ENCODE data around the gene FAM89A.
"Not testable (repeated sequence)": the region's sequence is repeated elsewhere in the genome, so short reads cannot be mapped to it uniquely, and the experiment has no call there.

Gene FAM89A

DNA sequence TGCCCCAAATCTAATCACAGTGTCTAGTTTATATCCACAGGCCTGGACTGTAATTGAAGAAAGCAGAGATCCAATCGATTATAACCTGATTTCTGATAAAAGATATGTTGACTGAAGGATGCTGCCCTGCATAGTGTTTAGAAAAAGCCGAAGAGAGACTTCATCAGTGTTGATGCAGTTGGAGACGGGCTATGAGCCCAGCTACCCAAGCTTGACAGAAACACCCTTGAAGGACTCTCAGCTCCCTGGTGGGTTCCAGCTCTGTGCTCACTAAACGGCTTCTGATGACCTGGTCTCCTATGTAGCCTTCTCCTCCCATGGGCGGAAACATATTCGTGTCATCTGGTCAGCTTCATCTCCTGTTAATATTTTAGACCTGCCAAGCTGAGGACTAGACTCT, 10.2 kb downstream of the FAM89A start:
- no peak overlapping the region for H3K27ac ChIP-seq (ENCODE audit: low read depth, low read length)
- no peaks in the 10 kb centered on the region for H3K9me2 ChIP-seq (replicated peaks; ENCODE audit: control insufficient read depth, low read length)
- no peaks in the 10 kb centered on the region for H3K4me1 ChIP-seq (ENCODE audit: control insufficient read depth, low read length)
- H3F3A ChIP-seq (ENCODE audit: control insufficient read depth, insufficient read depth), result no peaks in the 10 kb centered on the region
- TF ChIP-seq, protein P1, sequence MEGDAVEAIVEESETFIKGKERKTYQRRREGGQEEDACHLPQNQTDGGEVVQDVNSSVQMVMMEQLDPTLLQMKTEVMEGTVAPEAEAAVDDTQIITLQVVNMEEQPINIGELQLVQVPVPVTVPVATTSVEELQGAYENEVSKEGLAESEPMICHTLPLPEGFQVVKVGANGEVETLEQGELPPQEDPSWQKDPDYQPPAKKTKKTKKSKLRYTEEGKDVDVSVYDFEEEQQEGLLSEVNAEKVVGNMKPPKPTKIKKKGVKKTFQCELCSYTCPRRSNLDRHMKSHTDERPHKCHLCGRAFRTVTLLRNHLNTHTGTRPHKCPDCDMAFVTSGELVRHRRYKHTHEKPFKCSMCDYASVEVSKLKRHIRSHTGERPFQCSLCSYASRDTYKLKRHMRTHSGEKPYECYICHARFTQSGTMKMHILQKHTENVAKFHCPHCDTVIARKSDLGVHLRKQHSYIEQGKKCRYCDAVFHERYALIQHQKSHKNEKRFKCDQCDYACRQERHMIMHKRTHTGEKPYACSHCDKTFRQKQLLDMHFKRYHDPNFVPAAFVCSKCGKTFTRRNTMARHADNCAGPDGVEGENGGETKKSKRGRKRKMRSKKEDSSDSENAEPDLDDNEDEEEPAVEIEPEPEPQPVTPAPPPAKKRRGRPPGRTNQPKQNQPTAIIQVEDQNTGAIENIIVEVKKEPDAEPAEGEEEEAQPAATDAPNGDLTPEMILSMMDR (IDR thresholded peaks at IDR 0.05; ENCODE audit: low read depth, low read length, poor library complexity, severe bottlenecking), result no peak
- no peak for TF ChIP-seq EZH2phosphoT487 (IDR thresholded peaks at IDR 0.05; ENCODE audit: borderline replicate concordance, low read length)
- no peak overlapping the region for H3K4me2 ChIP-seq (ENCODE audit: low read length)
- H4K20me1 ChIP-seq (ENCODE audit: control insufficient read depth, insufficient read depth, low read depth, low read length), result no peaks in the 10 kb centered on the region; the same call in 1 of the 2 replicates
- H3K79me2 ChIP-seq (ENCODE audit: control insufficient read depth, low read length), result peaks cover 10% of the 10 kb centered on the region
- no peaks in the 10 kb centered on the region for H3K36me3 ChIP-seq (ENCODE audit: control insufficient read depth, low read length)
- no peaks in the 10 kb centered on the region for H3K27me3 ChIP-seq (ENCODE audit: control insufficient read depth, low read length)
- H3K9me3 ChIP-seq (ENCODE audit: control insufficient read depth, insufficient read depth, low read length), result no peaks in the 10 kb centered on the region
- H3K4me3 ChIP-seq (ENCODE audit: low read length), result no peak overlapping the region

DNA sequence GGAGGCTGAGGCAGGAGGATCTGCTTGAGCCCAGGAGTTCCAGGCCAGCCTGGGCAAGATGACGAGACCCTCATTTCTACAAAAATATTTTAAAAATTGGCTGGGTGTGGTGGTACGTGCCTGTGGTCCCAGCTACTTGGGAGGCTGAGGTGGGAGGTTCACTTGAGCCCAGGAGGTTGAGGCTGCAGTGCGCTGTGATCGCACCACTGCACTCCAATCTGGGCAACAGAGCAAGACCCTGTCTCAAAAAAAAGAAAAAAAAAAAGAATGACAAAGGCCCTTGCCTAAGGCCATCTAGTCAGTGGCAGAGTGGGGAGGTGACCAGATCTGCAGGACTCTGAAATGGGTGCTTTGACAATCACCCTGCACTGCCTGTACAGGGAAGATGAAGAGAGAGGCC, 10.8 kb downstream of the FAM89A start:
- not testable (repeated sequence) for H3K9me3 ChIP-seq (ENCODE audit: control insufficient read depth, insufficient read depth, low read length); H3K36me3 ChIP-seq (ENCODE audit: control insufficient read depth, low read length); H3K79me2 ChIP-seq (ENCODE audit: control insufficient read depth, low read length); H3K27me3 ChIP-seq (ENCODE audit: control insufficient read depth, low read length); H3K4me1 ChIP-seq (ENCODE audit: control insufficient read depth, low read length); H3K4me2 ChIP-seq (ENCODE audit: low read length); H3K4me3 ChIP-seq (ENCODE audit: low read length); H3F3A ChIP-seq (ENCODE audit: control insufficient read depth, insufficient read depth); H3K27ac ChIP-seq (ENCODE audit: low read depth, low read length); H3K9me2 ChIP-seq (replicated peaks; ENCODE audit: control insufficient read depth, low read length); H4K20me1 ChIP-seq (ENCODE audit: control insufficient read depth, insufficient read depth, low read depth, low read length)

DNA sequence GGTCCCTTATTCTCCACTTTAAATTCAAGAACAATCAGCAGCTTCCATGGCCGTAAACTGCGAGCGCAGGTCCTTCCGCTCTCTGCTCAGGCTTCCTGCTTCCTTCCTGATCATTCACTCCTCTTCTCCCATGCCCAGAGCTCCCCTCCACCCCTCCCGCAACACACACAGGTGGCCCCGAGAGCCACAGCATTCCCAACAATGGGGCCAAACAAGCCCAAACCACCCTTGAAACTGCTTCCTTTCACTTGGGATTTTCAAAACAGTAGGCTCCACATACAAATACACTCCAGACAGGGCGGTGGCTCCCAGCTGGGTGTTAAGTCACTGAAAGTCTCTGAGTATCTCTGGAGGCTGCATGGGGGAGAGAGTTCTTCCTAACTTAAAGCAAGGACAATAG, 11.4 kb downstream of the FAM89A start:
- no peak overlapping the region for H3K4me2 ChIP-seq (ENCODE audit: low read length)
- H4K20me1 ChIP-seq (ENCODE audit: control insufficient read depth, insufficient read depth, low read depth, low read length), result no peaks in the 10 kb centered on the region; the same call in 1 of the 2 replicates
- no peak overlapping the region for H3K27ac ChIP-seq (ENCODE audit: low read depth, low read length)
- no peaks in the 10 kb centered on the region for H3F3A ChIP-seq (ENCODE audit: control insufficient read depth, insufficient read depth)
- peaks cover 9% of the 10 kb centered on the region for H3K79me2 ChIP-seq (ENCODE audit: control insufficient read depth, low read length)
- no peaks in the 10 kb centered on the region for H3K9me3 ChIP-seq (ENCODE audit: control insufficient read depth, insufficient read depth, low read length)
- TF ChIP-seq, protein P1 (IDR thresholded peaks at IDR 0.05; ENCODE audit: low read depth, low read length, poor library complexity, severe bottlenecking), result no peak
- TF ChIP-seq EZH2phosphoT487 (IDR thresholded peaks at IDR 0.05; ENCODE audit: borderline replicate concordance, low read length), result no peak
- H3K4me3 ChIP-seq (ENCODE audit: low read length), result no peak overlapping the region
- no peaks in the 10 kb centered on the region for H3K27me3 ChIP-seq (ENCODE audit: control insufficient read depth, low read length)
- no peaks in the 10 kb centered on the region for H3K4me1 ChIP-seq (ENCODE audit: control insufficient read depth, low read length)
- no peaks in the 10 kb centered on the region for H3K36me3 ChIP-seq (ENCODE audit: control insufficient read depth, low read length)
- H3K9me2 ChIP-seq (replicated peaks; ENCODE audit: control insufficient read depth, low read length), result no peaks in the 10 kb centered on the region

DNA sequence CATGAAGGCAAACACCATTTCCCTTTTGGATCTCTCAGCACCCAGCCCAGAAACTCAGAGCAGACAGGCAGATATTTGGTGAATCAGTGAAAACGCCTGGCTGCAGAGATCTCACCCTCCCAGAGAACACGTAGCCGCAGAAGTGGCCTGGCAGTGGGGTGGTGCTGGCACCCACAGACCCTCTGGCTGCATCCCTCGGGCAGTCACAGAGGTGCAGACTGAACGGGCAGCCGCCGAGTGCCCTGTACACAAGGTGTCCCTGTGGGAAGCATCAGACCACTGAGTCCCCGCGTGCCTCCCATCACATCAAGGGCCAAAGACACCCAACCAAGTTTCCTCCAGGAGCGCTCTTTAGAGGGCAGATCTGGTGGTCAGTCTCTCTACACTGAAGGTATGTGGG, 12.1 kb downstream of the FAM89A start:
- Histone ChIP-seq H3K4me2 (ENCODE audit: low read length) (no peak overlapping the region), H3K79me2 (ENCODE audit: control insufficient read depth, low read length) (peaks cover 6% of the 10 kb centered on the region), H3K9me2 (replicated peaks; ENCODE audit: control insufficient read depth, low read length) (no peaks in the 10 kb centered on the region), H3K27me3 (ENCODE audit: control insufficient read depth, low read length) (no peaks in the 10 kb centered on the region), H4K20me1 (ENCODE audit: control insufficient read depth, insufficient read depth, low read depth, low read length) (no peaks in the 10 kb centered on the region; the same call in 1 of the 2 replicates), H3K4me1 (ENCODE audit: control insufficient read depth, low read length) (no peaks in the 10 kb centered on the region), H3F3A (ENCODE audit: control insufficient read depth, insufficient read depth) (no peaks in the 10 kb centered on the region), H3K4me3 (ENCODE audit: low read length) (no peak overlapping the region), H3K27ac (ENCODE audit: low read depth, low read length) (no peak overlapping the region), H3K9me3 (ENCODE audit: control insufficient read depth, insufficient read depth, low read length) (no peaks in the 10 kb centered on the region), H3K36me3 (ENCODE audit: control insufficient read depth, low read length) (no peaks in the 10 kb centered on the region)
- TF ChIP-seq, protein P1 (IDR thresholded peaks at IDR 0.05; ENCODE audit: low read depth, low read length, poor library complexity, severe bottlenecking), result no peak
- no peak for TF ChIP-seq EZH2phosphoT487 (IDR thresholded peaks at IDR 0.05; ENCODE audit: borderline replicate concordance, low read length)

Data from DOHH2 (cell line).